GM19043 (cell line): ENCODE data around the gene IFT81.
"Not testable (repeated sequence)": the region's sequence is repeated elsewhere in the genome, so short reads cannot be mapped to it uniquely, and the experiment has no call there.

Source experiments
- ATAC-seq: cut with Tn5 transposase; IDR thresholded peaks from one replicate; pipeline ENCODE4 v1.9.1; 2021; ENCODE audit warnings: low read depth; ENCODE audit not compliant: unreplicated experiment

The IFT81 gene

GRCh38 chr12:110124269-110124995 is at the start of gene IFT81:
Gene IFT81, plus strand, starts transcription at chr12:110124357. Its CDS starts 3,024 bp downstream, at chr12:110127381.
- ATAC-seq = peak; percentile 83

- ATAC-seq = no peak
These were observed 48.3 kb upstream of the IFT81 start for GRCh38 chr12:110075880-110076279.

- no peak for ATAC-seq
These were observed 46.4 kb upstream of the IFT81 start for GRCh38 chr12:110077800-110078199.

- ATAC-seq = peak; percentile 85
These were observed 44.4 kb upstream of the IFT81 start for GRCh38 chr12:110079477-110080400.

GRCh38 chr12:110080410-110080809 is 43.7 kb upstream of the IFT81 start:
- ATAC-seq = no peak

GRCh38 chr12:110084314-110085015 is 39.7 kb upstream of the IFT81 start:
- no peak for ATAC-seq

- not testable (repeated sequence) for ATAC-seq
These were observed 35.9 kb upstream of the IFT81 start for GRCh38 chr12:110088216-110088615.

GRCh38 chr12:110088936-110089335 is 35.2 kb upstream of the IFT81 start:
- no peak for ATAC-seq

- ATAC-seq = no peak
These were observed 33.7 kb upstream of the IFT81 start for GRCh38 chr12:110090266-110091135.

- no peak for ATAC-seq
These were observed 32.9 kb upstream of the IFT81 start for GRCh38 chr12:110091136-110091711.

GRCh38 chr12:110093631-110094311 is 30.4 kb upstream of the IFT81 start:
- no peak for ATAC-seq

GRCh38 chr12:110100315-110100970 is 23.7 kb upstream of the IFT81 start:
- peak; percentile 91 for ATAC-seq

GRCh38 chr12:110102255-110102654 is 21.9 kb upstream of the IFT81 start:
- no peak for ATAC-seq

- ATAC-seq = no peak
These were observed 19.7 kb upstream of the IFT81 start for GRCh38 chr12:110104188-110105094.

- ATAC-seq = no peak
These were observed 19.0 kb upstream of the IFT81 start for GRCh38 chr12:110105159-110105558.

GRCh38 chr12:110105986-110106385 is 18.2 kb upstream of the IFT81 start:
- ATAC-seq = no peak
